ENCODE results near the gene DKK3.

The DKK3 gene

DNA sequence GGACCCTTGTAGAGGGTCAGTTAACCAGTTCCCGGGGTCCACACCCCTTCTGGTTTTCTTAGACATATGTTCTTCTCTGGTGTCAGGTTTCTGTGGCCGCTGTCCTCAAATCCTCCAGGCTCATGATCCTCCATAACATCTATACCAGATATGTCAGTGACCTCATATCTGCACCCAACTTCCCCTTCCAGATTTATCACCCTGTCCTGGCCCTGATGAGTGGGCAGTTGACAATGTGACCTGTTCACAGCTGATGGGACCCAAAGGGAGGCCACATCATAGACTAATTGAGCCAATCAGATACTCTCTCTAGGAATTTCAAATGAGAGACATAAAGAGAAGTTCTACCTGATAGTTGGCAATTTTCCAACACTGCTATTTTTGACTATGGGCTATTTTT, 5.1 kb downstream of the DKK3 start:
- DNase-seq, result no peak

DNA sequence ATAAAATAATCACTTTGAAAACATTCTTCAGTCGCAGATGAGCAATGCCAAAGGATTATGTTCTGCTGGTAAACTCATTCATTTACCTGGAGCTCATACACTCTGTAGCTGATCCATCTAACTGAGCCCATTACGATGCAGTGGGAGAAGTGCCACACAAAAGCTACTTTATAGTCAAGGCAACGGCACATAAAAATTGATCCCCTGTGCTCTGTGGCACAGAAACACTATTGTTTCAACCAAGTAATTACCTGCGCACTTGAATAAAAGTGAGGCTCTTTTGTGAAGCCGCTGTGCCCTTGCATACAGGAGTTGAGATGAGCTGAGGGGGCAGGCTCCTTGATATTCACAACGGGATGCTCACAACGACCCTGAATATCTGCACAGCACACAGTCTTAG, 7.2 kb downstream of the DKK3 start:
- no peak for DNase-seq

DNA sequence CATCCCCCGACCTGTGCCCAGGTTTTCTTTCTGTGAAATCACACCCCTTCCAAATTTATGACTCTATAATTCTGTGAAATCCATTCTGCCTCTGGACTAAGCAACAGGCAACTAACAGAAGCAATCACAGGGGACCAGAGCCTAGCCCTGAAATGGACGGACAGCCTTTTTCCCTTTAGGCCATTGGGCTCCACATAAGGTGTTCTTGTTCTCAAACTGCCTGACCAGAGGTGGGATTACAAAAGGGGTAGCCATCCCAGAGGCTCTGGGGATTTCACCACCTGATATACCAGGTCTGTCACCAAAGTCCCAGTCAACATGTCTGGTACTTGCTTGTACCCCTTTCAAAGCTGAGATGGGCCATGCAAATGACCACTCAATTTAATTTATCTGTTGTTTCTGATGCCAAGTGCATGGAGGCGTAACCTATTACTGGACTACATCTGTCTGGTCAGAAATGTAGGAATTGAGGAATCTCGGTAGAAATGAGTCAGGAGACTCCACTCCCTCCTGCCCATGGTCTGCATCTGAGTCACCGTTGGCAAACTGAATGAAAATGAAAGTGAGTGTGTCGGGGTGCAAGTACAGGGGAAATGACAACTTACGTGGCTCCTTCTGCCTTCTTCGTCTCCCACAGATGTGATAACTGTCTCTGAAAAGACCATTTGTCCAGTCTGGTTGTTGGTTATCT, 10.2 kb downstream of the DKK3 start:
- DNase-seq, result no peak

DNA sequence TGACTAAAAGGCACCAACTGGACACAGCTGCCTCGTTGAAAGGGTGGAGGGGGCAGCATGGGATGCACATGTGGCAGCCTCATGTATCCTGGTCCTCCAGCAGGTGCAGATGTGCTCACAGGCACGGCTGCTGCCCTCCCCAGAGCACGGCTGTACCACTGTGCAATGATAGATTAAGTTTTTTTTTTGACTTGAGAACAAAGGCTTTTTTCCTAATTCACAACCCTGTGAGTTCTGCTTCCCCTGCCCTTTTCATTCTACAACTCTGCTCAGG, 11.4 kb downstream of the DKK3 start:
- DNase-seq, result no peak

DNA sequence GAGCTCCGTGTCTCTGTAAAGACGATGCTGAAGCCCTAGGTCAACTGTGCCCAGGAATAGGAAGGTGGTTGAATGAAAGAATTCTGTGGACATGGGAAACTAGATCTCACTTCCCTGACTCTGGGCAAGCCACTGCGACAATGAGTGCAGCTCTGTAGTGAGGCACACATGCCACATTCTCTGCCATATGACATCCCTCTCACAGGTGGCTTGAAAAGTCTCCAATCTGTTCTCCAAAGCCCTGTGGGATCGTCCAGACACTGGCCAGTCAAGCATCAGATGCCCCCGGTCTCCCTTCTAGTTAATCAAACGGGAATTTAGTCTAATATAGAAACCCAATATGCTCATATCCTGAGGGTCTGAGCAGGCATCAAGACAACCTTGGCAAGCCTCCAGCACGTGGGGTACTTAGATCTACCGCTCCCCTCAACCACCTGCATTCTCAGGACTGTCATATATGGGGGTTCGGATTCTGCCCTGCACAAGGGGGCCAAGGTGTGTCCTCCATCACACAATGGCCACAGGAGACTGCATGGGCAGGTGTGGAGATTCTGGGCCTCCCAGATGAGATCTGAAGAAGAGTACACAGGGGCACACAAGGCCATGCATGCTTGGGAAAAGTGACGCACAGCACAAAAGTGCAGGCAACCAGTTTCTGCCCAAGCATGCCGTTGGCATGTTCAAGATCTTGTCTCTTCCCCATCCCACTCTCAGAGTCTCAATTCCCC, 11.9 kb downstream of the DKK3 start:
- DNase-seq, result no peak

DNA sequence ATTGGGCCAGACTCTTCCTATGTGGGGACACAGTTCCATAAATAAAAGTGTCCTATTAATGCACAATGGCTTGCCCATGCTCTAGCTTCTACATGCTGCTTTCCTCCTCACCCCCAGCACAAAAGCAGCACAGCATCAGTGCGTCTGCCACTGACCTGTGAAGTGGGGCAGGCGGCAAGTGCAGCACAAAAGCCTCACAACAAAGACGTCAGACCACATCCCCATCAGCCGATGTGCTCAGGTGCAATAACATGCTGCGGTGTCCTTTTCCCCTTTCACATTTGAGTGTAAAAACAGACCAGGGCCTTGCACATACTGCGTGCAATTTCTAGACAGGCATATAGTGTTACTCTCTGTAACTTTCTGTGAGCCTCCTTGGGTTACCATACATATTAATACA, 12.8 kb downstream of the DKK3 start:
- no peak for DNase-seq

DNA sequence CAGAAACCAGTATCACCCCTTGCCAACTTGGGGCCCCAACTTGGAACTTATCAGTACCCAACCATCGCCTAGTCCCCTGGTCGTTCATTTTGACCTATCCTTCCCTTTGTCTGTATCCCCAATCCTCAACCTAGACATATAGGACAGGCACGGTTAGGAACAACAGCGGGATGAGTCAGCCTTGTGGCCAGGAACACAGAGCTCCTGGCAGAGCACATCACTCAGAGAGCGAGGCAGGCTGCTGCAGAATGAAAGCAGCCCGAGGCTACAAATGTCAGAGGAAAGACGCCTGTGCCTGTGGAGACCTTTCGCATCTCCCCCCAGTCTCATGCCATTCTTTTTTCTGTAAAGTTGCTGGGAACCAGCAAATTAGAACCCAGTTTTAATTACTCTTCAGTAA, 14.6 kb downstream of the DKK3 start:
- DNase-seq, result no peak

DNA sequence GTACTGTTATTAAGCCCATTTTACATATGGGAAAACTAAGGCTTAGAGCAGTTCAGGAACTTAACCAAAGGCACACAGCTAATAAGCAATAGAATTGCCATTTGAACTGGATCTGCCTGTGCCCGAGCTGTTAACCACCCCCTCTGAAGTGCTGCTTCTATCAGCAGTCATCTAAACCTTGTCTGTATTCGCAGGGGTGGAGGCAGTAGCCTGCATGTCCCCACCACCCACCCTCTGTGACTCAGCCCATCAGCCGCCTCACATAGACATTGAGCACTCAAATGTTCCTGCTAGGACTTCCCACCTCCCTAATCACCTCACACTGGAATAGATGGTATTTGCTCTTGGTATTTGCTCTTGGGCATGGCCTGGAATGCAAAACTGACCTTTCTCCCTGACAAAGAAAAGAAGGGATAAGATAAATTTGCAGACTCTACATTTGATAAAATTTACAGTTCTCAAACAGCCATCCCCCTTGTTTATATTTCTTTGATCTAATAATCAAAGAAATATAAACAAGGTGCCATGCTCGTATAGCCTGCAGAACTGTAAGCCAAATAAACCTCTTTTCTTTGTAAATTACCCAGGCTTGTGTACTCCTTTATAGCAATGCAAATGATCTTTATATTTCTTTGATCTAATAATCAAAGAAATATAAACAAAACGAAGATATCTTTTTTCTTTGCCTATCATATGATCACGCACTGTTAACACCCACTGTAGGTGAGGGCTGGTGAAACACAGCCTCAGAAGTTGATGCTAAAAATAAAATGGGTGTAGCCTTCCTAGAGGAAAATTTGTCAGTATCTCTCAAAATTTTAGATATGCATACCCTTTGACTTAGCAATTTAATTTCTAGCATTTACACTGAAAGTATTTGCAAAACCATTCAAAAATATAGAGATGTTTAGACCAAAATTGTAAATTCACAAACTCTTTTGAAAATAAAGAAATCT, 15.9 kb downstream of the DKK3 start:
- DNase-seq, result no peak

DNA sequence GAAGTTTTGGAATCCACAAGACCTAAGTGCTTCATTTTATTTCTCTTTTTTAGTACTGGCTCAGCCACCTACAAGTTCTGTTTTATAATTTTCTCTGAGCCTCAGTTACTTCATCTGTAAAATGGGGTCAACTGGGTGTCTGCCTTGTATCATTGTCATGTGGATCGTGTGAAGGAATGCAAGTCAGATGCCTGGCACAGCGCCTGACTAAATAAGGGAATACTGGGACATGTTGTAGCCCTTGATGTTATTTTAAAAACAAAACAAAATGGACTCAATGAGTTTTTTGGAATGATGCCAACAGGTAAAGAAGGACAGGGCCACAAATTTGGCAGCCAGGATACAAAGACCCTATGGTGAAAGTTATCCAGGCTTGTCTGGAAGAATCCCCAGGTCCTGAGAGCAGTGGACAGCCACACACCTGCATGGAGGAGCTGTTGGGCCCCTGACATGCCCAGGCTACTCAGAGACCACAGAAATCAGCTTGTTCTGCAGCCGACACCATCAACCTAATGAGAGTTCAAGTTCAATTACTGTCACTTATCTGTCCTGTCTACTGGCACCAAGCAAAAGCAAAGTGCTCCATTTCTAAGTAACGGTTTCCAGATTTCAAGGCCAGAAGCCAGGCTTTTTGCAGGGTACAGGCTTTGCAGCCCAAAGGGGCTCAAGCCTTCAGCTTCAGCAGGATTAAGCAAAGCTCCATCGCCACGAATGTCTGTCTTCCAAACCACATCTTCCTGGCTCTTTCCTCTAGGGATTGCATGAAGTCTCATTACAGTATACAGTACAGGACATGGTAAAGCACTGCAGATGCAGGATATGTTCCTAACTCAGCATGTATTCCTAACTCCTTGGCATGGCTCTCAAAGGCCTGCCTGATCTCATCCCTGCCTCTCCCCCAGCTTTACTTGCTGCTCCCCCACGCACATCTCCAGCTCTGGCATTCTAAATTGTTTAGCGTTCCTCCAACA, 18.4 kb downstream of the DKK3 start:
- DNase-seq, result no peak

DNA sequence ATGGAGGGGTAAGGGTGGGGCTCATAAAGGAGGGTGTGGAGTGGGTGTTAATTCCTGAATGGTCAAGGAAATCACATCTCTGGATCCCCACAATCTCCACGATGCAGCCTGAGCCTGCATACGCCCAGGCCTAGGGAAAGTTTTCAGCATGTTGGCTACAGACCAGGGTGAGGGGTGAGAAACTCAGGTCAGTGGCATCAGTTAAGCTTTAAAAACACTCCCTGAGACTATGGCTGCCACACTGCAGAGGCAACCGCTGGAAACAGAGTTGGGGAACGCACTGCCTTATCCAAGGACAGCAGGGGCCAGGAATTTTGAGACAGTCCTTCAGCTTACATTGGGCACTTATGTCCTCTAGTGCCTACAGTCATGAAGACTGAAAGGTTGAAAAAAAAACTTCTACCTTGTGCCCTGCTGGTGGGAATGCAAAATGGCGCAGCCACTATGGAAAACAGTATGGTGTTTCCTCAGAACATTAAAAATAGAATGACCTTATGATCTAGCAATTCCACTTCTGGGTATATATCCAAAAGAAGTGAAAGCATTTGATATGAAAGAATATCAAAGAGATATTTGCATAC, 19.7 kb downstream of the DKK3 start:
- DNase-seq, result no peak

DNA sequence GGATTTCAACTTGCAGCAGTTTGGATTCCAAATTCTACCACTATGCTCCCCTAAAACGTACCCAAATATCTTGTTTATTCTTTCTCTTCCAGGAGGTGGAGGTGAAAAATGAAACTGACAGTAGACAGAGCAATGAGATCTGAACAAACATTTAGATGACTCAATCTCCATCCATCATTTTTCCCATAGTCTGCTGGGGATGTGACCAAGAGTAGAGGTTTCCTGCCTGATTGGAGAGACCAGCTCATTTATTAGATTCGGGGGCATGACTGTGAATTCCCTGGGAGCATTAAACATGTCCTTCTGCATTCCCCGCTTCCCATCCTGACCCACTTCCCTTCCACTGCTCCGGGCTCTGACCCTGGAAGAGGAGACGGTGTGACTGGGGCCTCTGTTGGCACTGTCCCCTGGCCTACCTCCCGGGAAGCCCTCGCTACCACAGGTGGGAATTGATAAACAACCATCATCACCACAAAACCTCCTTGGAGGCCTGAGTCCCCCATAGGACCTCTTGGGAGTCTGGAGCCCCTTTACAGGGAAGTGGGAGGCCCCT, 20.3 kb downstream of the DKK3 start:
- DNase-seq, result no peak

DNA sequence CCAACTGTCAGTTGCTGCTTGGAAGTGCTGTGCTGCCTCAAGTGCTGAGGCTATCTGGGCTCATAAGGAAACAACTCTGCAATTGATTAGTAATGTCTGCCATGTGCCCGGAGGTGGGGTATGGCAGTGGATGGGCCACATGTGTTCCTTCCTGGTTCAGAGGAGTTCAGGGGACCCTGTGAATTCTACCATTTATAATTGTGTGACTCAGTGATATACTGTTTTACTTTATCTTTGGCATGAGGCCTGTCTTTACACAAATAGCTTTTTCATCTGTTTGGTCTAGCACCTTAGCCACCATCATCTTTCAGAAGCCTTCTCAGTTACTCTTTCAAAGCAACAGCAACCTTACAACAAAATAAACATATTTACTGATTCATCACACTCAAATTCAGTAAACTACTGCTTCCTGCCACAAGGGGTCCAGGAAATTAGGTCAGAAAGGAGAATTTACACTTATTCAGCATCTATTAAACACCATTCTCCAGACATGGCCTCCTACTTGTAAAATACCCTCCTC, 20.9 kb downstream of the DKK3 start:
- no peak for DNase-seq

DNA sequence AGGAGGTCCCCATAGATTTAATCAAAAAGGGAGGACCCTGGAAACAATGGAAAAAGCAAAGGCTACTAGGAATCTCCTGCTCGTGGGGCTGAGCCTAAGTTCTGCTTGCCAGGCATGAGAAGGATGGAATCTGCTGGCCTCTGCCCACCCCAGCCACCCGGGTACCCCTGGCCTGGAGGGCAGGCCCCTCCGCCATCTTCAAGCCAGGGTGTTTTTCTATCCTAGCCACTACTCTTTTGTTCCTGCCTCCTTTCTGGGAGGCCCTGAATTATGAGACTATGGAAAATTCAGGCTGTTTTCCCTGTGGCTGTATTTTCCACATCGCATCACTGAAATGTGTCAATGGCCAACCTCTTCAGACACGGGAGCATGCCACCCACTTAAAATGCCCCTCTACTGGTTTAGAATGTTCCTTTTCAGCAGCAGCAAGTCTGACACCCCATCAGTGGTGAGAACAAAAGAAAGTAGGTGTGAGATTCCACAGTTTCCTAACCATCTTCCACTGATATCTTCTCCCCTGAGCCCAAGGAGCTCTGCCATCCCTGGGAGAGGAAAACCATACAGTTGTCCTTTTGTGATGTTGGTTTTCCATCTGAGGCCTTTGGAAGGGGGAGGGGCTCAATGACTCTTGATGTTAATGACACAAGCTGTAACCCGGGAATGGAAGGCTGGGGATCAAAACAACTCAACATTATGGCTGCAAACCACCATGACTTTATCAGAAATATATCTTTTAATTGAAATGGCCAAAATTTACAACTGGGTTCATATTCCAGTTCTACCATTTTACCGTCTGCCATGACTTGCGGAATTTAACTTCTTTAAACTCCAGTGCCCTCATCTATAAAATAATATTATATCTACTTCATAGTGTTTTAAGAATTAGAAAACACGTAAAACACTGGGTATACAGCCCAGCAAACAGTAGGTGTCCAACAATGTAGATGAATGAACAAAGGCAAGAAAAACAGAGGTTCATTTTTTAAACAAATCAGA, 22.2 kb downstream of the DKK3 start:
- no peak for DNase-seq

DNA sequence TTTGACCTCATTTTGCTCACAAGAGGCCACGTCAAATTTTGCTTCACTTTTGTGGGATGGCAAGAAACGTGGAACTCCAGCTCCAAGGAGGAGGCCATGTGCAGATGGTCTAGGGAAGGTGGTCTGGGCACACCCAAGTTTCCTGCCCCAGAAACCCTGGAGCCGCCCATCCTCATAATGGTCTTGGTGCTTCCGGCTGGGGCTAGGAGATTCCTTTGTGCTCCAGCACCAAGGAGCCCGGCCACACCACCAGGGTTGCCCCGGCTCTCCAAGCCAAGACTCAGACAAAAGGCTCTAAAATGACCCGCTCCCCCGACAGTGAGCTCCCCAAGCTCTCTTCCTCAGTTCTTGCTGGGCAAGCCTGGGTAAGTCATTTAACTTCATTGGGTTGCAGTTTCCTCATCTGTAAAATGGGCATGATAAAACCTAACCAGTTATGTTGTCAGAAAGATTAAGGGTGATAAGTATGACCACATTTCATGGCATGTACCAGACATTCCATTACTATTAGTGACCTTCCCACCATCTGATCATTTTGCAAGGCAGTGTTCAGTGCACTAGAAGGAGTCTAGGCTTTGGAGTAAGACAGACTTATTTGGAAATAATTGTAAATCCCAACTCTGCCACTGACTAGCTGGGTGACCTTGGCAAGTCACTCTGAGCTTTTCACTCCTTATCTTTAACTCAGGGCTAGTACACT, 23.3 kb downstream of the DKK3 start:
- DNase-seq, result no peak

DNA sequence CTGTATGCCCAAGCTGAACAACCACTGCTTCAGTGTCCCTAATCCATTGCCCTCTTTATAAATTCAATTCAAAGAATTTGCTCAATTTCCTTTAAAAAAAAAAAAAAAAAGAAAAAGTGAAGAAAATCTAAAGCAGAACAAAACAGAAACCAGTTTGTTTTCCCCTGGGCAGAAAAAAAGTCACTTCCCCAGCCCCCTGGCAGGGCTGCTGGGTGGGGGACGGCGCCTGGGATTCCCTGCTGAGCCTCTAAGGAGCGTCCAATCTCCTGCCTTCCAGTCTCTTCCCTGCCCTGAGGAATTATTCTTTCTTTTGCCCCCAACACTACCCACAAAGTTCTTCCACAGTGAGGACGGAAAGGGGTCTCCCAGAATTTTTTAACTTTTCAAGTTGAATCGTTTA, 23.9 kb downstream of the DKK3 start:
- no peak for DNase-seq

DNA sequence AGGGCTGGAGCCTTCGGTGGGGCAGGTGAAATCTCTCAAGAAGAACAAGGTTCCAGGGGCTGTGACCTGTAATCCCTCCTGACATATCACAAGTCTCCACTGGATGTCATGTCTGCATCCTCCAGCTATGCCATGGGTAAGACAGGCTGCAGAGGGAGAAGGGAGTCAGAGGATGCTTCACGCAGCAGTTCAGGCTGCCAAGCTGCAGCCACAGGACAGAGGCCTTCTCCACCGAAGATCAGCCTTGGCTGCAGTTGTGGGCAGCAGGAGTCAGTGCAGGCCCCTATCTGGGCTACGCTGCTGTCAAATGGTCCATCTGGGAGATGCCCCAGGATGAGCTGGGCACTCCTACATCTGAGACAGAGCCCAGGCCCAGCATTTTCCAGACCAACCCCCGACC, 25.0 kb downstream of the DKK3 start:
- no peak for DNase-seq

DNA sequence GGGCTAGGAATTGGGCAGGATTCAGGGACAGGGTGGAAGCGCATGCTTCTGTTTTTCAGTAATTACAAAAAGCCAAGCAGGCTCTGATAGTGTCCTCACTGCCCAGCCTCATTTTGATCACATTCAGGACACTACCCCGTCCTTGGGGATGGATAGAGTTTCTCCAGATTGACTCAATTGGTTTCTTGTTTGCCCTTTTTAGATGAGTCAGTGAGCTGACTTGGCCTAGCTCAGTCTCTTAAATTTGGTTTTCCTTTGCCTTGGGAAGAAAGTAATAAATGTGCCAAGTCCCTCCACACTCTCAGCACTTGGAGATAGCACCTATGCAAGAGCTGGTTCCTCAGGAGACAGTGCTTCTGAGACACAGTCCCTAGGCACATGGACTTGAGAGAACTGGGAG, 25.5 kb downstream of the DKK3 start:
- DNase-seq, result no peak

DNA sequence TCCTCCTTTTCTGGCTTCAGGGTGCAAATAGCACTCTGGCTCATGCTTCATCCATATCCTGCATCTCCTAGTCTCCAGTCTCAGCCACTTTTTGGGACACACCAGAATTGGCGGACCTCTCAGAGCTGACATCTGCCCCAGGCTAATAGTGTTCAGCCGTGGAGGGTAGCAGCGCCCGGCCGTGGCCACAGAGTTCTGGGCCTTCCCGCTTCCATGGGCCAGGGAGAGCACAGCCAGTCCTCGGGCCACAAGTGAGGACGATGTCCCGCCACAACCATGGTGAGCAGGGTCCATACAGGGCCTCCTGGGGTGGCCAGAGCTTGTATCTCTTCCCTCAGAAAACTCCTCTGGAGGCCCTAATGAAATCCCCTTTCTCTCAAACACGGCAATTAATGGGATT, 26.0 kb downstream of the DKK3 start:
- DNase-seq, result no peak

DNA sequence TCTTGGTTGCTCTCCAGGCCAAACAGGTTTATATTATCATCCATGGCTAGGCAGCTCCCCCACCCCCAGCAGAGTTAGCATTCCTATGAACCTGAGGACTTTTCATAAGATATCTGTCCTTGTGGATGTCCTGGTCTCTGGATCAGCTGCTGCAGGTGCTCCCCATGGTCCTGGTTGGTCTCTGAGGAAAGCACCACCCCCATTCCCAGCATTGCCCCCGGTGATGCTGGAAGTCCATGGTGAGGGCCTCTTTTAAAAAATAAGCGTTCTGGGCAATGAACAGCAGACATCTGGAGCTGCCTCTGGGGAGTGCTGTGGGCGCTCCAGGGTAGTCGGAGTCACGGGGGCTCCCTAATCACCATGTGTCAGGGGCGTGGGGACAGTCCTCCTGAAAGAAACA, 26.6 kb downstream of the DKK3 start:
- DNase-seq, result no peak

DNA sequence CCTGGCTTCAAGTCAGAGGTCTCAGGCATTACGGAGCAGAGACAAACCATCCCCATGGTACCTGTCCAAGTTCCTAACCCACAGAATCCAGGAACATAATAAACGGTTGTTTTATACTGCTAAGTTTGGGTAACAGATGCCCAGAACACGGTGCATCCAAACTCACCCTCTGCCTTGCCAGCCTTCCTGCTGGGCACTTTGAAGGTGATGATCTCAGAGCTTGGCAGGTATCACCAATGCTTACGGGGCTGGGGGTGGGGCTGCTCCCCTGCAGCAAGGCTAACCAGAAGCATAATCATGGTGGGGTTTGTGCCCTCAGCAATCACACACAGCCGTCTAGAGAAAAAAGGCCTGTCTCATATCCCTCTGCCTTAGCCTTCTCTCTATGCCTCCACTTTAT, 27.1 kb downstream of the DKK3 start:
- DNase-seq, result no peak
